MV-4-11 (cell line): ENCODE results near the gene R3HDM2.

Experiments used
- DNase-seq: peaks from one replicate; lab custom pipeline; 2025; lab: John Stamatoyannopoulos, UW

Gene R3HDM2

GRCh38 chr12:57268264-57268663, 162.6 kb downstream of the R3HDM2 start:
- peak; percentile 35 for DNase-seq

- no peak for DNase-seq
Measured at GRCh38 chr12:57266681-57267080, 164.2 kb downstream of the R3HDM2 start.

- no peak for DNase-seq
Measured at GRCh38 chr12:57263096-57263495, 167.7 kb downstream of the R3HDM2 start.

- DNase-seq: no peak
Measured at GRCh38 chr12:57262126-57262822, 168.6 kb downstream of the R3HDM2 start.

GRCh38 chr12:57261428-57261865, 169.4 kb downstream of the R3HDM2 start:
- DNase-seq: no peak

GRCh38 chr12:57260366-57260765, 170.5 kb downstream of the R3HDM2 start:
- no peak for DNase-seq

GRCh38 chr12:57258977-57259970, 171.6 kb downstream of the R3HDM2 start:
- no peak for DNase-seq

- no peak for DNase-seq
Measured at GRCh38 chr12:57255916-57256315, 174.9 kb downstream of the R3HDM2 start.

GRCh38 chr12:57254506-57255280, 176.2 kb downstream of the R3HDM2 start:
- no peak for DNase-seq

- no peak for DNase-seq
Measured at GRCh38 chr12:57250956-57251355, 179.9 kb downstream of the R3HDM2 start, which contains the start of gene STAC3. TSS of gene STAC3 (minus strand) at chr12:57251187. CDS start at chr12:57249636, 1,551 bp downstream.

- no peak for DNase-seq
Measured at GRCh38 chr12:57250541-57250940, 180.3 kb downstream of the R3HDM2 start.

- peak; percentile 98 for DNase-seq
Measured at GRCh38 chr12:57248934-57249742, 181.7 kb downstream of the R3HDM2 start.

- DNase-seq: no peak
Measured at GRCh38 chr12:57247041-57247440, 183.8 kb downstream of the R3HDM2 start.

- DNase-seq: no peak
Measured at GRCh38 chr12:57244312-57244696, 186.5 kb downstream of the R3HDM2 start.

GRCh38 chr12:57243521-57244311, 187.1 kb downstream of the R3HDM2 start:
- DNase-seq: peak; percentile 46

- peak; percentile 14 for DNase-seq
Measured at GRCh38 chr12:57242691-57243454, 188.0 kb downstream of the R3HDM2 start.

GRCh38 chr12:57242329-57242690, 188.5 kb downstream of the R3HDM2 start:
- DNase-seq: no peak

- no peak for DNase-seq
Measured at GRCh38 chr12:57241402-57242310, 189.2 kb downstream of the R3HDM2 start.
